ENCODE data around the gene ATF1.
A peak's percentile ranks its signal among the peaks of the same experiment; 100 is the strongest.
"Not testable (repeated sequence)": the region's sequence is repeated elsewhere in the genome, so short reads cannot be mapped to it uniquely, and the experiment has no call there.

The ATF1 gene

DNA sequence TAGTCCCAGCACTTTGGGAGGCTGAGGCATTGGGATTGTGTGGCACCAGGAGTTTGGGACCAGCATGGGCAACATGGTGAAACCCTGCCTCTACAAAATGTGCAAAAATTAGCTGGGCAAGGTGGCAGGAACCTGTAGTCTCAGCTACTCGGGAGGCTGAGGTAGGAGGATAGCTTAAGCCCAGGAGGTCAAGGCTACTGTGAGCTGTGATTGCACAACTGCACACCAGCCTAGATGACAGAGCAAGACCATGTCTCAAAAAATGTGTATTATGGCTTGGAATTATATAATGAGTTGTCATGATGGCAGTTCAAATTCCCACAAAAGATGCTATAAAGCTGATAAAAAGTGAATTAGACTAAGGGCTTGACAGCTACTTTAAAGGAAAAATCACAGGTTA is 58.2 kb downstream of the ATF1 start:
- ChIA-PET CTCF (interaction anchor here (0.9 to 1.5 kb wide), 2 partner anchors 163 to 165 kb away, joined by 3 to 12 read pairs; no protein-coding TSS in a partner anchor), POLR2A (no interaction called here)

DNA sequence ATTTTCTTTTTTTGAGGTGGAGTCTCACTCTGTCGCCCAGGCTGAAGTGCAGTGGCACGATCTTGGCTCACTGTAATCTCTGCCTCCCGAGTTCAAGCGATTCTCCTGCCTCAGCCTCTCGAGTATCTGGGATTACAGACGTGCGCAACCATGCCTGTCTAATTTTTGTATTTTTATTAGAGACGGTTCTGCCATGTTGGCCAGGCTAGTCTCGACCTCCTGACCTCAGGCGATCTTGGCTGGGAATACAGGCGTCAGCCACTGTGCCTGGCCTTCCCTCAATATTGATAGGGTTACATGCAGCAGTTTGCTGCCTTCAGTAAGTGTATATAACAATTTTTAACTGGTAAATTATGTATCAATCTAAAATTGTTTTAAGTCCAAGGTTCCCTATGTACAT is 59.8 kb downstream of the ATF1 start:
- POLR2A ChIA-PET = not testable (repeated sequence)

More for the DNA sequence above, 58.2 kb downstream of the ATF1 start:
- no peak overlapping the region for H3K4me3 ChIP-seq (ENCODE audit: low read depth, low read length)
- TF ChIP-seq, protein P1, sequence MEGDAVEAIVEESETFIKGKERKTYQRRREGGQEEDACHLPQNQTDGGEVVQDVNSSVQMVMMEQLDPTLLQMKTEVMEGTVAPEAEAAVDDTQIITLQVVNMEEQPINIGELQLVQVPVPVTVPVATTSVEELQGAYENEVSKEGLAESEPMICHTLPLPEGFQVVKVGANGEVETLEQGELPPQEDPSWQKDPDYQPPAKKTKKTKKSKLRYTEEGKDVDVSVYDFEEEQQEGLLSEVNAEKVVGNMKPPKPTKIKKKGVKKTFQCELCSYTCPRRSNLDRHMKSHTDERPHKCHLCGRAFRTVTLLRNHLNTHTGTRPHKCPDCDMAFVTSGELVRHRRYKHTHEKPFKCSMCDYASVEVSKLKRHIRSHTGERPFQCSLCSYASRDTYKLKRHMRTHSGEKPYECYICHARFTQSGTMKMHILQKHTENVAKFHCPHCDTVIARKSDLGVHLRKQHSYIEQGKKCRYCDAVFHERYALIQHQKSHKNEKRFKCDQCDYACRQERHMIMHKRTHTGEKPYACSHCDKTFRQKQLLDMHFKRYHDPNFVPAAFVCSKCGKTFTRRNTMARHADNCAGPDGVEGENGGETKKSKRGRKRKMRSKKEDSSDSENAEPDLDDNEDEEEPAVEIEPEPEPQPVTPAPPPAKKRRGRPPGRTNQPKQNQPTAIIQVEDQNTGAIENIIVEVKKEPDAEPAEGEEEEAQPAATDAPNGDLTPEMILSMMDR (IDR thresholded peaks at IDR 0.05; ENCODE audit: insufficient read depth, low read length, missing control alignments) = no peak
- no peak for DNase-seq (ENCODE audit: low read depth, low spot score)

DNA sequence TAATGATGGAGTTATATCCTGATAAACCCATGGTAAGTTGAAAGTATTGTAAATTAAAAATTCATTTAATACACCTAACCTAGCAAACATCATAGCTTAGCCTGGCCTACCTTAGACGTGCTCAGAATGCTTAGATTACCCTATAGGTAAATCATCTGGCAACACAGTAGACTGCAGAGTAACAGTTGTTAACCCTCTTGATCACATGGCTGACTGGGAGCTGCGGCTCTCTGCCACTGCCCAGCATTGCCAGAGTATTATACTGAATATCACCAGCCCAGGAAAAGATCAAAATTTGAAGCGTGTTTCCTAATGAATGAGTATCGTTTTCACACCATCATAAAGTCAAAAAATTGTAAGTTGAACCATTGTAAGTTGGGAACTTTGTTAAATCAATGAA is 61.0 kb downstream of the ATF1 start:
- POLR2A ChIA-PET = interaction anchor here (0.6 to 1.3 kb wide), 4 partner anchors 14 to 258 kb away, joined by 3 to 4 read pairs (median 3); partner anchors contain the start of genes ATF1 and CSRNP2
- CTCF ChIA-PET = interaction anchor here (1.0 to 8.9 kb wide), 23 partner anchors 9 to 527 kb away, joined by 3 to 201 read pairs (median 6); partner anchors contain the start of gene SLC11A2
- TF ChIP-seq, protein P1 (IDR thresholded peaks at IDR 0.05; ENCODE audit: insufficient read depth, low read length, missing control alignments) = no peak
- no peak overlapping the region for H3K4me3 ChIP-seq (ENCODE audit: low read depth, low read length)
- DNase-seq (ENCODE audit: low read depth, low spot score) = no peak

More for the DNA sequence above, 59.8 kb downstream of the ATF1 start:
- not testable (repeated sequence) for DNase-seq (ENCODE audit: low read depth, low spot score); H3K4me3 ChIP-seq (ENCODE audit: low read depth, low read length)
- CTCF ChIA-PET = interaction anchor here (1.3 to 8.9 kb wide), 6 partner anchors 12 to 517 kb away, joined by 5 to 201 read pairs (median 14); no protein-coding TSS in a partner anchor

DNA sequence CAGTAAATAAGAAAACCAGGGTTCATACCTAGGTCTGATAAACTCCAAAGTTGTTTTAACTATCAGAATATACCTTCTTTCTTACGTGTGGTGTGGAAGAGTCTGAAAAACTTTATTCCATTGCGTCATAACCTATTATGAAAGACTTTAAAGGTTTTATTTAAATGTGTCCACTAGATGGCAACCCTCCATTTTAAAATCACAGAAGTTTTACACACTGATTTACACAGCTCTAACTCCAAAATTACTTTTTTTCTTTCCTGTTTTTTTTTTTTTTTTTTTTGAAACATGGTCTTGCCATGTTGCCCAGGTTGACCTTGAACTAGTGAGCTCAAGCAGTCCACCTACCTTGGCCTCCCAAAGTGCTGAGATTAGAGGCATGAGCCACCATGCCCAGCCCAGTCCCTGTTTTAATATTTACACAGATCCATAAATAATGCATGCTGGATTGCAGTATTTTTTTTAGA is 61.5 kb downstream of the ATF1 start:
- DNase-seq (ENCODE audit: low read depth, low spot score) = peak; percentile 26
- POLR2A ChIA-PET = interaction anchor here (0.6 to 1.3 kb wide), 3 partner anchors 14 to 258 kb away, joined by 3 to 4 read pairs (median 3); partner anchors contain the start of gene CSRNP2
- no peak overlapping the region for H3K4me3 ChIP-seq (ENCODE audit: low read depth, low read length)

DNA sequence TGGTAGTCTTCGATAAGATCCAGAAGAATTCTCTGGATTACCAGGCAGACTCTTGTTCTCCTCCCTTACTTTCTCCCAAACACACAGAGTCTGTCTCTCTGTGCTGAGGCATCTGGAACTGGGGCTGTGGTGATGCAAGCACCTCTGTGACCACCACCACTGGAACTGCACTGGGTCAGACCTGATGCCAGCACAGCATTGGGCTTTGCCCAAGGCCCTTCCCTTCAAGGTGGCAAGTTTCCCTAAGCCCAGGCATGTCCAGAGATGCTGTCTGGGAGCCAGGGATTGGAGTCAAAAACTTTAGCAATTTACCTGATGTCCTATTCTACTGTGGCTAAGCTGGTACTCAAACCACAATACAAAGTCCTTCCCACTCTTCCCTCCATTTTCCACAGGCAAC is 64.2 kb downstream of the ATF1 start:
- DNase-seq (ENCODE audit: low read depth, low spot score) = no peak
- ChIA-PET CTCF (interaction anchor here (1.0 to 8.9 kb wide), 4 partner anchors 9 to 523 kb away, joined by 3 to 201 read pairs (median 22); no protein-coding TSS in a partner anchor), POLR2A (no interaction called here)

More for the DNA sequence above, 61.5 kb downstream of the ATF1 start:
- CTCF ChIA-PET = interaction anchor here (0.6 to 8.9 kb wide), 26 partner anchors 9 to 526 kb away, joined by 3 to 201 read pairs (median 6); partner anchors contain the start of gene SLC11A2
- TF ChIP-seq, protein P1 (IDR thresholded peaks at IDR 0.05; ENCODE audit: insufficient read depth, low read length, missing control alignments) = no peak

DNA sequence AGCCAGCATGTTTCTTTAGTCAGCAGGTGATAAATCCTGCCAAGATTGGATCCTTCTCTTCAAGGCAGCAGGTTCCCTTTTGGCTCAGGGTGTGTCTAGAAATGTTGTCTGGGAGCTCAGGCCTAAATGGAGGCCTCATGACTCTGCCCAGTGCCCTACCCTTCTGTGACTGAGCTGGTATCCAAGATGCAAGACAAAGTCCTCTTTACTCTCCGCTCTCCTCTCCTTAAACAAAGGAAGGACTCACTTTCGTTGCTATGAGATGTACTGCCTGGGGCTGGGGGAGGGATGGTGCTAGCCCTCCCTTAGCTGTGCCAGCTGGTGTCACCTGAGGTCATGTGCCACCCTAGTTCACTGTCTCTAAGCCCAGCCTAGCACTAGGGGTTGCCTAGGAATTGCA is 65.0 kb downstream of the ATF1 start:
- ChIA-PET CTCF (interaction anchor here (1.0 to 8.9 kb wide), 2 partner anchors 159 to 198 kb away, joined by 3 to 201 read pairs; no protein-coding TSS in a partner anchor), POLR2A (no interaction called here)
- TF ChIP-seq, protein P1 (IDR thresholded peaks at IDR 0.05; ENCODE audit: insufficient read depth, low read length, missing control alignments) = no peak
- DNase-seq (ENCODE audit: low read depth, low spot score) = no peak
- H3K4me3 ChIP-seq (ENCODE audit: low read depth, low read length) = no peak overlapping the region

More for the DNA sequence above, 64.2 kb downstream of the ATF1 start:
- H3K4me3 ChIP-seq (ENCODE audit: low read depth, low read length) = no peak overlapping the region
- TF ChIP-seq, protein P1 (IDR thresholded peaks at IDR 0.05; ENCODE audit: insufficient read depth, low read length, missing control alignments) = no peak

DNA sequence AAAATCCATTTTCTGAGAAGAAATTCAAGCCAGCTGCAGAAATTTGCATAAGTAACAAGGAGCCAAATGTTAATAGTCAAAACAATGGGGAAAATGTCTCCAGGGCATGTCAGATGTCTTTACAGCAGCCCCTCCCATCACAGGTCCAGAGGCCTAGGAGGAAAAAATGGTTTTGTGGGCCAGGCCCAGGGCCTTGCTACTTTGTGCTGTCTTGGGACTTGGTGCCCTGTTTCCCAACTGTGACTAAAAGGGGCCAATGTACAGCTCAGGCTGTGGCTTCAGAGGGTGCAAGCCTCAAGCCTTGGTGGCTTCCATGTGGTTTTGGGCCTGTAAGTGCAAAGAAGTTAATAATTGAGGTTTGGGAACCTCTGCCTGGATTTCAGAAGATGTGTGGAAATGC is 69.9 kb downstream of the ATF1 start:
- POLR2A ChIA-PET; DNase-seq (ENCODE audit: low read depth, low spot score); H3K4me3 ChIP-seq (ENCODE audit: low read depth, low read length): not testable (repeated sequence)
- CTCF ChIA-PET = interaction anchor here (1.8 to 2.0 kb wide), 2 partner anchors 8 to 153 kb away, joined by 4 to 8 read pairs; no protein-coding TSS in a partner anchor
